Measurements from ENCODE around the gene SCAMP4. TPM values are rescaled to one million over a fixed set of nuclear protein-coding genes. Genes with fewer than 3 reads are reported as not detected.

Gene SCAMP4, protein sequence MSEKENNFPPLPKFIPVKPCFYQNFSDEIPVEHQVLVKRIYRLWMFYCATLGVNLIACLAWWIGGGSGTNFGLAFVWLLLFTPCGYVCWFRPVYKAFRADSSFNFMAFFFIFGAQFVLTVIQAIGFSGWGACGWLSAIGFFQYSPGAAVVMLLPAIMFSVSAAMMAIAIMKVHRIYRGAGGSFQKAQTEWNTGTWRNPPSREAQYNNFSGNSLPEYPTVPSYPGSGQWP
- 42.2 and 73.5 TPM in 2 replicates for total RNA-seq

DNA sequence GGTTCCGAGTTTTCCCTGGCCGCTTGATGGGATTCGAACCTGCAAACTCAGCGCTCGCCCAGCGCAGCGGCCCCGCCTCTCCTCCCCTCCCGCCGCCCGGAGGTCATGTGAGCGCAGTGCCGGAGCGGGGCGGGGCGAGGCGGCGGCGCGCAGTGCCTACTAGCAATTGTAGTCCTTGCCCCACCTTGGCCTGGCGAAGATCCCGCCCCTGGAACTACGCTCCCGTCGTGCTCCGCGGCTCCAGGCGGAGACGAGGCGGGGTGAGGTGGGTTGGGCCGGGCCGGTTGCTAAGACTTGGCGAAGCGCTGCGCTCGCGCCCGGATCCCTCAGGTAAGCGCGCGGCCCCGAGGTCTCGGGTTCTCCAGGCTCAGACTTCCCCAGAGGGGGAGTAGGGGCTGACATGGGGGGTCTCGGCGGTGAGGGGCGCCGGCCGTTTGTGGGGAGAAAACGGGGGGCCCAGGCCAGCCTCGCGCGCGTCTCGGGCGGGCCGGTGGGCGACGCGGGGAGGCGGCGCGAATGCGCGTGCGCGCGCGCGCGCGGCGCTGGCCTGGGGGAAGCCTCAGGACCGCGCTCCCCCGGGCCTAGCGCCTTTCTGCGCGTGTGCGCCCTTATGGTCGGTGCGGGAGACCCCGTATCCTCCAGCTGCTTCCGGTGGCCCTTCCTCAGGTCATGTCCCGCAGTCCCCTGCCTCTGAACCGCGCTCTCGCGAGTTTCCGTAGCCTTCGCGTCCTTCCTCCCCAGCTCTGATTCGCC lies at the start of gene SCAMP4, which contains the start of gene ADAT3:
Gene SCAMP4 (plus strand): TSS at position 290 of the 753 bp plus-strand sequence. CDS start 9,621 bp downstream, outside the sequence.
Gene ADAT3 (plus strand): TSS at position 290 of the 753 bp plus-strand sequence. CDS start 6,649 bp downstream, outside the sequence.

DNA sequence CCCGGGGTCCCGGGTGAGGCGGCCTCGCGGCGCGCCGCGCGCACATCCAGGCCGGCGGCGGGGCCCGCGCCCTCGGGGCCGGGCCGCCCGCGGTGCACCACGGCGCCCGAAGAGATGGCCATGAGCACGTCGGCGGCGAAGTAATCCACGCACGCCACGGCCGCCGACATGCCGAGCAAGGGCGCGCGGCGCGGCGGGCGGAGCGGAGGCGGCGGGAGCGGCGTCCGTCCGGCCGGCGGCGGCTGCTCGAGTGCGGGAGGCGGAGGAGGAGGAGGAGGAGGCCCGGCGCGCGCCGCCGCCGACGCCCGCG lies 41.9 kb upstream of the SCAMP4 start, which contains the start of gene KLF16:
Gene KLF16 (minus strand): TSS at position 252 of the 310 bp plus-strand sequence. CDS start 82 bp downstream, at position 170.

DNA sequence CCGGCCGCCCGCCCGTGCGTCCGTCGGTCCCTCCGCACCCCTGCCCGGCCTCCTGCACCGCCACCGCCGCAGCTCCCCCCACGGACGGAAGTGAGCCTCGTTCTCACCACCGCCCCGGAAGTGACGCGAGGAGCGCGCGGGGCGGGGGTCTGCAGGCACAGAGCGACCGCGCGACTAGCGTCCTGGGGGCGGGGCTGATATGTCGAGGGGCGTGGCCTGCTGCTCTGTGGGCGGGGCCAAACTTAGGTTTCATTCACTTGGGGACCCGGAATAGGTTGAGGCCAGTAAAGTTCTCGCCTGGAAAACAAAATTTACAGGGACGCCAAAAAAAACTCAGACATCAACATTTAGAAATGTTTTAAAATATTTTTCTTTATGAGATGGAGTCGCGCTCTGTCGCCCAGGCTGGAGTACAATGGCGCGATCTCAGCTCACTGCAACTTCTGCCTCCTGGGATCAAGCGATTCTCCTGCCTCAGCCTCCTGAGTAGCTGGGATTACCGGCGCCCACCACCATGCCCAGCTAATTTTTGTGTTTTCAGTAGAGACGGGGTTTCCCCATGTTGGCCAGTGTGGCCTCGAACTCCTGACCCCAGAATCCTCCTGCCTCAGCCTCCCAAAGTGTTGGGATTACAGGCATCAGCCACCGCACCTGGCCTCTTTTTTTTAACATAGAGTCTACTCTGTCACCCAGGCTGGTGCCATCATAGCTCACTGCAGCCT lies 19.6 kb upstream of the SCAMP4 start, which contains the start of gene ABHD17A:
Gene ABHD17A (minus strand): TSS at position 99 of the 722 bp plus-strand sequence. CDS start 3,930 bp downstream, outside the sequence.

DNA sequence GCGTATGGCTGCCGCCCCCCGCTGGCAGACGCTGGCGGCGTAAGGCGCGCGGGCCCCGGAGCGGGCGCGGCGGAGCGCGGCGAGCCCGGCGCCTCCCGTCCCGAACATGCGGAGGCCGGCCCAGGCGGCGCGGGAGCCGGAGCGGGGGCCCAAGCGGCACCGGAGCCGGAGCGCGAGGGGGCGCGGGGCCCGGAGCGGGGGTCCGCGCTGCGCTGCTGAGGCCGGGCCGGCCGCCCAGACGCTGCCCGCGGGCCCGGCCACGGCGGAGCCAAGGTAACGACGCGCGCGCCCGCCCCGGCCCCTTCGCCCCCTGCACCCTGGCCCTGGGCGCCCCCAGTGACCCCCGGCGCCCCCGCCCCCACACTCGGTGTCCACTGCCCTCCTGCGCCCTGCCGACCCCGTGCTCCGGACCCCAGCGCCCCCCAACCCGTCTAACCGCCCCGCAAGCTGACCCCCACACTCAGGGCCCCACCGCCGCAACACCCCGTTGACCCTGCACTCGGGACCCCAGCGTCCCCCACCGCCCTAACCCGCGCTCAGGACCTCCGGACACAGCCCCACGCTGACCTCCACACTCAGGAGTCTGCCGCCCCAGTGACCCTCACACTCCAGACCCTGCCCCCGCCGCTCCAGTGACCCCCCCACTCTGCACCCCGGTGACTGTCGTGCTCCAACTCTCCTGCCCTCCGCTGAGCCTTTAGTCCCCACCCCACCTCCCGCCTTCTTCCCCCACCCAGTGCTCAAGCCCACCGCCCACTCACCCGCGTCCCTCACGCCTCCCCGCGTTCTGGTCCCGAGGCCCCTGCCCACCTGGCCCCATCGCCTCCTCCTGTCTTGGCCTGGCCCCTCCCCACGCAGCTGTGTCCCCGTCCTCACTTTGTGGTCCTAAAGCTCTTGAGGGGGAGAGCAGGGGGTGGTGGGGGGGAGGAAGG lies 36.2 kb downstream of the SCAMP4 start, which contains the start of gene CSNK1G2:
Gene CSNK1G2 (plus strand): TSS at position 27 of the 932 bp plus-strand sequence. CDS start 28,601 bp downstream, outside the sequence.

Other genes starting within 250 kb of the SCAMP4 start
- not detected in 2 replicates for gene ONECUT3, start 151.9 kb upstream of the SCAMP4 start, total RNA-seq
- gene ATP8B3, start 93.1 kb upstream of the SCAMP4 start, total RNA-seq, result 0.89 and 4.8 TPM in 2 replicates
- 5.3 and 17.4 TPM in 2 replicates for gene REXO1, start 56.9 kb upstream of the SCAMP4 start, total RNA-seq
- gene KLF16, start 41.8 kb upstream of the SCAMP4 start, total RNA-seq, result 5.0 and 14.7 TPM in 2 replicates
- gene ABHD17A, start 19.9 kb upstream of the SCAMP4 start, total RNA-seq, result 53.4 and 60.9 TPM in 2 replicates
- 1.5 and 3.2 TPM in 2 replicates for gene ADAT3, start within 50 bp of the SCAMP4 start, total RNA-seq
- gene CSNK1G2, start 35.8 kb downstream of the SCAMP4 start, total RNA-seq, result 57.9 and 83.8 TPM in 2 replicates
- 49.9 and 123 TPM in 2 replicates for gene BTBD2, start 110.3 kb downstream of the SCAMP4 start, total RNA-seq
- 49.0 and 102 TPM in 2 replicates for gene MKNK2, start 145.8 kb downstream of the SCAMP4 start, total RNA-seq
- 14.0 and 36.9 TPM in 2 replicates for gene MOB3A, start 190.9 kb downstream of the SCAMP4 start, total RNA-seq
- 0.89 and 1.5 TPM in 2 replicates for gene IZUMO4, start 191.5 kb downstream of the SCAMP4 start, total RNA-seq
- 106 and 185 TPM in 2 replicates for gene AP3D1, start 246.2 kb downstream of the SCAMP4 start, total RNA-seq

Data from smooth muscle cell of the umbilical artery (primary cell).